Thyroid gland (tissue), 4 donors: ENCODE measurements around the gene CDON.

Experiments used
- CTCF ChIP-seq, 6 experiments: fragments of 200-600 bp in 3 of 6; fragments of 450-650 bp in 3 of 6; sonication (generic) in 3 of 6; IDR thresholded peaks; one replicate each; pipeline ENCODE4 v1.5.1; 2016 to 2019; ENCODE audit warnings: antibody characterized with exemption in 6 of 6, mild to moderate bottlenecking in 2 of 6, inconsistent platforms in 1 of 6, moderate library complexity in 1 of 6
- POLR2A ChIP-seq, 2 donors: fragments of 450-650 bp; IDR thresholded peaks; one replicate each; pipeline ENCODE4 v1.6.1; 2017; ENCODE audit warnings: antibody characterized with exemption in 2 of 2, mild to moderate bottlenecking in 2 of 2, moderate library complexity in 1 of 2

DNA sequence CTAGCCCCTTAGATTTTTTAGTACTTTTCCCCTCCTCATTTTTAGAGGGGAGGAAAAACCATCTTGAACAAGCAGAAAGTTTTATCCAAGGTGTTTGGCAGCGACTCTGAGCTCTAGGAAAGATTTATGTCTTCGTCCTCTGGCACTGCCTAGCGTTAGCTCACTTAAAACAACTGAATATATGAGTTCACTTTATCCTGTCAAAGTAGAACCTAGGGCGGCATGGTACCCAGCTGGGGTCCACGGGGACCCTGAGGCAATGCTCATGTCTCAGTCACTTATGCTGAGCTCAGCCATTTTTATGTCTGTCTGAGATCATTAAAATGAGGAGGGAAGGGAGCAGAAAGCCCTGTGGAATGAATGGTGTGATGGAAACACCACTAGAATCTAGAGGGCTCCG, 131.0 kb downstream of the CDON start:
- TF ChIP-seq CTCF (IDR thresholded peaks at IDR 0.05) (no peak), POLR2A (IDR thresholded peaks at IDR 0.05) (no peak)
